CD4-positive, alpha-beta T cell treated with Interferon gamma for 1 hour (primary cell): ENCODE results near the gene CLEC9A.

Experiments
- DNase-seq: peaks from one replicate; pipeline ENCODE4 v3.0.0-alpha.2; 2020

The CLEC9A gene

DNA sequence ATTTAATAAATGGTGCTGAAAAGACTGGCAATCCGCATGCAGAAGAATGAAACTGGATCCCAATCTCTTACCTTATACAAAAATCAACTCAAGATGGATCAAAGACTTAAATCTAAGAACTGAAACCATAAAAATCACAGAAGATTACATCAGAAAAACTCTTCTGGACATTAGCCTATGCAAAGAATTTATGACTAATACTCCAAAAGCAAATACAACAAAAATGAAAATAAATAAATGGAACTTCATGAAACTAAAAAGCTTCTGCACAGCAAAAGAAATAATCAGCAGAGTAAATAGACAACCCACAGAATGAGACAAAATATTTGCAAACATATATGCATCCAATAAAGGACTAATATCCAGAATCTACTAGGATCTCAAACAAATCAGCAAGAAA, 82.6 kb downstream of the CLEC9A start:
- DNase-seq = no peak

DNA sequence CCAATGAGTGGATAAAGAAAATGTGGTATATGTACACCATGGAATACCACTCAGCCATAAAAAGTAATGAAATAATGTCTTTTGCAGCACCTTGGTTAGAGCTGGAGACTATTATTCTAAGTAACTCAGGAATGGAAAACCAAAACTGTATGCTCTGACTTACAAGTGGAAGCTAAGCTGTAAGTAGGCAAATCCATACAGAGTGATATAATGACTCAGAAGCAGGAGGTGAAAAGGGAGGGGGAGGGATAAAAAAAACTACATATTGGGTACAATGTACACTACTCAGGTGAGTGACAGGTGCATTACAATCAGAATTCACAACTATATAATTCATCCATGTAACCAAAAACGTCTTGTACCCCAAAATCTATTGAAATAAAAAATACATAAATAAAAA, 83.4 kb downstream of the CLEC9A start:
- no peak for DNase-seq

DNA sequence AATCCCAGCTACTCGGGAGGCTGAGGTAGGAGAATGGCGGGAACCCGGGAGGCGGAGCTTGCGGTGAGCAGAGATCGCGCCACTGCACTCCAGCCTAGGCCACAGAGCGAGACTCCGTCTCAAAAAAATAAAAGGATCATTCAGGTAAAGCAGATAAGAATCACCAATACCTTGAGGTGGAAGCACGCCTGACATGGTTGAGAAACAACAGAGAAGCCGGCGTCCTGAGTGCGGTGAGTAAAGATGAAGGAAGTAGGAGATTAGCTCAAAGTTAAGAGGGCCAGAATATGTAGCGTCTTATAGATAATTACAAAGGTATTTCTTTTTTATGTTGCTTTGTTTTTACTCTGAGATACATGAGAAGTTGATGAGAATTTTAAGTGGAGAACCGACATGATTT, 84.8 kb downstream of the CLEC9A start:
- no peak for DNase-seq
